Middle frontal gyrus (tissue), 1 donor: ENCODE results near the gene ZNF438.

Experiments used
- DNase-seq: peaks from one replicate; pipeline ENCODE4 v3.0.0-alpha.2; 2015; ENCODE audit warnings: low spot score; ENCODE audit errors: extremely low spot score

Gene ZNF438

GRCh38 chr10:30885423-30885822 is 146.2 kb downstream of the ZNF438 start:
- DNase-seq, result no peak

- DNase-seq, result no peak
These were observed 147.9 kb downstream of the ZNF438 start for GRCh38 chr10:30883751-30884150.

GRCh38 chr10:30883116-30883515 is 148.5 kb downstream of the ZNF438 start:
- DNase-seq, result no peak

GRCh38 chr10:30882281-30882680 is 149.4 kb downstream of the ZNF438 start:
- DNase-seq, result no peak

DNA sequence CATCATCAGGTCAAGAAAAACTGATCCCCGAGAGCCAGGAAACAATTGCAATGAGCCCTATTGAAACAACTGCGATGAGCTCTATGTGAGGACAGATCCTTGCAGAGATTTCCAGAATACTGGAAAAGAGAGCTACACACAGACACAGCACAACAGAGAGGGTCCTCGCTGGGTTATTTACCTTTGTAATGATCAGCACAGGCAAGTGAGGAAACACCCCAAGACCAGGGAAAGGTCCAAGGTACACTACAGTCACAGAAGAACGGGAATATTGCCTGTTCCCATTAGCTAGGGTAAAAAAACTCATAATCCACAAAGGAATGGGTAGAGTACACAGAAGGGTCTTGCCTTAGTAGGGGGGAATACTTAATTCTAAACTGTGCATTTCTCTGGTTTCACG is 152.7 kb downstream of the ZNF438 start:
- DNase-seq, result no peak

DNA sequence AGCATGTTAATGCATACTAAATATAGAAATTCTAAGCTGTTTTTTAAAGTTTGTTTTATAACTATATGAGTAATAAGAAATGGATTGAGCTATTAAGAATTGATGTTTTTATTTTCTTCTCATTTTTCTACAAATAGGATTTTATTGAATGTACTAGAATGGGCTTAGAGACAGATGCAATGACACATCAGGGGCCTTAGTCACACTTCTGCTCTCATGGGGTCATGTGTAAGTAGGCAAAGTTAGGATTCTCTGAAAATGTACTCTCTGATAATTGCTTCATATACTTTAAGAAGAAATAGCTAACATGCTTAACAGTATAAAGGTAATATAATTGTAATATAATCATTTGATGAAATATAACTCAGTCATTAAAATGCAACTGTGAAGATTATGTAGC is 154.6 kb downstream of the ZNF438 start:
- DNase-seq, result no peak

GRCh38 chr10:30873411-30873810 is 158.3 kb downstream of the ZNF438 start:
- no peak for DNase-seq

DNA sequence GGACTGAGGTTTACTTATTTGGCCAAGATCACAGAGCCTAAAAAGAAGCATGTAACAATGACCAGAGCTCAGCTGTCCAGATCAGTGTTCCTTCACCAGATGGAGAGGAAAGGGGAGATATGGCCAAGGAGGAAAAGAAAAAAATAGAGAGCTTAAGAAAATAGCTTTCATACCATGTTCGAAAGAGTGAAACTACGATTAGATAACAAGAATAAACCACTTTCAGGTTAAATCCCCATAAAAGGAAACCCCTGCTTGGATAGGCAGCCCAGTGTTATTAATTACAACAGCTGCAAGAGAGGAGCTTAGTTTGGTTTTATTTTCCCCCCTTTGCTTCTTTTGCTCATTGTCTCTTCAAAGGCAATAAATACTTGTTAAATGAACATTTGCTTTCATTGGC is 160.8 kb downstream of the ZNF438 start:
- no peak for DNase-seq

GRCh38 chr10:30869566-30869965 is 162.1 kb downstream of the ZNF438 start:
- no peak for DNase-seq

DNA sequence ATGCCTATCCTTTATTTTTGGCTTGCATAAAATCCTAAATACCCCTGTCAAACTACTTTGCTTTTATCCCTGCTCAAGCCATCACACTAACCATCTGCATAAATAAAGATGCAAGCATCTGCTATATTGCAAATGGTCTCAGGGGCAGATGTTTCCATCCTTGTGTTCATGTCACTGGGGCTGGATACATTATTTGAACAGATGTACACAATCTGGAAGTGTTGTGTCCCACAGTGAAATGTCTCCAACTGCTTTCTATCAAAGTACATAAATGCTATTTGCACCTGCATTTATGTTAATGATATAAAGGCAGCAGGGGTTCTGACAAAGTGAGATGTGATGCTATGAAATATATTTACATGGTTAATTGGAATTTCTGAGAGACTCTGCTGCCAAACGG is 163.1 kb downstream of the ZNF438 start:
- no peak for DNase-seq

GRCh38 chr10:30866896-30867295 is 164.8 kb downstream of the ZNF438 start:
- no peak for DNase-seq

DNA sequence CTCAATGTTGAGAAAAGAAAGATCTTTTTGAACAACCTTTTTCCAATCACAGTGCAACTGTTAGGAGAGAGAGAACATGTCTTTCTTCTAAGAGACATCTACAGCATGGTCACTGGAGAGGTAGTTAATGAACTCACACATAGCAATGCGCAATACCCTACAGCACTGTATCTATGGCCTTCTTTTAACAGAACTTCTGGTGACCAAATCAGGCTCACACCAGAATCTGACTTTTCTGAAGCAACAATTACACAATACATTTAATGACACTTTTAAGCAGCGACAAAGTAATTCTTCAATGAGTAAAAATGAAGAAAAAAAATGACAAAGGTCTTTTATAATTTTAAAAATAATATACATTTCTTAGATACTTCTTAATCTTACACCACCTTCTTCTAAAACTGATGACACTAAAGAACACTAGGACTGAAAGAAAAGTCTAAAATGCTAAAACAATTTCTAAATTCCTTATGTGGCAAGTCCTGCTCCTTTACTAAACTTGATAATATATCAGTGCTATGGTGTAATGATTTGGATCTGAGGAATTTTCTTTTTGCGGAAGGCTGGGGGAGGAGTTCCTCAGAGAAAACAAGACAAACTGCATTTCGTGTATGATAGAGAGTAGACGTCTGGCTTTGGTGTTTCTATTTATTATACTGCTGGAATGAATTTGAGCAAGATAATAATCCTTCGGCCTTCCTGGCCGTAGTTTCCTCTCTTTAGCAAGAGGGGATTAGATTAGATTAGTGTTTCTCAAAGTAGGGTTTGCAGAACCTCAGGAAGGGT is 166.3 kb downstream of the ZNF438 start:
- no peak for DNase-seq

GRCh38 chr10:30863516-30864210 is 168.0 kb downstream of the ZNF438 start:
- no peak for DNase-seq

- no peak for DNase-seq
These were observed 169.2 kb downstream of the ZNF438 start for GRCh38 chr10:30862486-30862885.

GRCh38 chr10:30861976-30862375 is 169.7 kb downstream of the ZNF438 start:
- no peak for DNase-seq

DNA sequence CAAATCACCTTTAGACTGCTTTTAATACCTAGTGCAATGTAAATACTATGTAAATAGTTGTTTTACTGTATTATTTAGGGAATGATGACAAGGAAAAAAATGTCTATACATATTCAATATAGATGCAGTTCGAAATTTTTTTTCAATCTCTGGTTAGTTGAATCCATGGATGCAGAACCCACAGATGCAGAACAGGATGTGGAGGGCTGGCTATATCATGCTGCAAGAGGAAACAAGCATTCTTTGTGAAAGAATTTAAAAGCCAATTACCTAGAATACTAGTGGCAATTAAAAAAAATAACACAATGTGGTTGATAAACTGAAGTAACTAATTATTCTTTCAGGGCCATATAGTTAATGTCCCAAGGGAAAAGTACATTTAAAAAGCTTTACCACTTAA is 170.4 kb downstream of the ZNF438 start:
- no peak for DNase-seq

DNA sequence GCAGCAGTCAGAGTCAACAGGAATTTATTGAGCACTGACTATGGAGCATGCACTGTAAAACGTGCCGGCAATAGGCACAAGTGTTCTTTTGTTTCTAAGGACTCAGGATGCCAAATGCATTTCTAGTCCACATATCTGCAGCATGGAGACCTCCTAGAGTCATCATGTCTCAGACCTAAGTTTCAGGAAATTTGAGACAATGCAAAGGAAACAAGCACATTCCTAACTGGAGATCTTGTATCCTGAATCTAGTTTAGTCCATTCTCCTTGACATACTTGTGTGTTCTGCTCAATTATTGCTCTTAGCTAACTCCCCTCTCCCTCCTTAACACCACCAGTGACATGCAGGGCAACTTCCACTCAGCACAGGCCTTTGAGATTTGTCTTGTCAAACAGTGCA is 173.2 kb downstream of the ZNF438 start:
- no peak for DNase-seq

DNA sequence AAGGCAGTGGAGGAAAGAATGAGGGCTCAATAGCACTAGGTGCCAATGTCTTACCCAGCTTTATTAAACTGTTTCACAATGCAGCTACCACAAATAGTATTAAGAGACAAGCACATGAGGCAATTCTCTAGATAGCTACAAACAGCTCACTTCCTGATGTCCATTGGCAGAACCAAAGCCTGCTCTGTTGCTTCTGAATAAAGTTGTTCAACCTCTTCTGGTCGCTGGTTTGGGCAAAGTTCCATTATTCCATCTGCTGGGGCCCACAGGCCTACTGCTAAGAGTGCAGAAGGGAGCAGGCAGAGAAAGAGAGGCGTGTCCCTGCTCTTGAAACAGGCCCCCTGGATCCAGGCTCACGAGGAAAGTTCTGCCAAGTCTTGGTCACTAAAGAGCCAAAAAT is 173.9 kb downstream of the ZNF438 start:
- no peak for DNase-seq

GRCh38 chr10:30855131-30855530 is 176.5 kb downstream of the ZNF438 start:
- DNase-seq, result no peak

- DNase-seq, result no peak
These were observed 177.0 kb downstream of the ZNF438 start for GRCh38 chr10:30854656-30855055.

GRCh38 chr10:30853066-30853465 is 178.6 kb downstream of the ZNF438 start:
- DNase-seq, result no peak

DNA sequence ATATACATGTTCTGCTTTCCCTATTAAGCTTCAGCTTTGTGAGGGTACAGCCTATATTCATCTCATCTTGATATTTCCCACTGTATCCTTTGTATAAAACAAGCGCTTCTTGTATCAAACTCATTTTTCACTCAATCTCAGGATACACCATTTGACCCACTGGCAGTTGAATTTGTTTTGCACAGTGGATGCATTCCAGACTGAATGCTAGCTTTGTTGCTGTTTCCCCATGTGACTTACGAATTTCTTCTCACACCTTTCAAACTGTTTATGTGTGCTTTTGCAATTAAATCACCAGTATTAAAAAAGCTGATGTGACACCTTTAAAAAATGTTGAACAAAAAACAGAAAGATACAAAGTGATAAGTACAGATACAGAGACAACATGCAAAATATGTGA is 180.9 kb downstream of the ZNF438 start:
- DNase-seq, result no peak
